22Rv1 (cell line): ENCODE data around the gene THNSL1.

Experiments used
- CTCF ChIP-seq: fragments of 450-650 bp; IDR thresholded peaks from 2 replicates; pipeline ENCODE4 v1.5.1; 2017; ENCODE audit warnings: mild to moderate bottlenecking
- ZFX ChIP-seq: fragments of 450-650 bp; IDR thresholded peaks from 2 replicates; pipeline ENCODE4 v1.6.1; 2017; ENCODE audit warnings: antibody characterized with exemption, borderline replicate concordance

- TF ChIP-seq CTCF (no peak), ZFX (no peak)
Observed at GRCh38 chr10:24991298-24991697, 25.1 kb upstream of the THNSL1 start.
